Sciatic nerve (tissue), 2 donors: ENCODE results near the gene WASHC4. TPM values are rescaled to one million over a fixed set of nuclear protein-coding genes. Genes with fewer than 3 reads are reported as not detected.

Experiments used
- ATAC-seq: fragments of 200-7000 bp; cut with Tn5 transposase; one replicate; pipeline ENCODE4 v1.9.1; 2020; ENCODE audit warnings: mild to moderate bottlenecking, moderate library complexity
- DNase-seq: peaks from one replicate; pipeline ENCODE4 v3.0.0-alpha.2; 2020; ENCODE audit warnings: low spot score
- intact Hi-C: fragments of 100-400 bp; cut with DNase I; formaldehyde crosslinking; loops from one replicate; pipeline ENCODE4 v1.14.2; 2022
- total RNA-seq: library from RNA; stranded (reverse); fragmentation: NEBNext Ultra II Directional; extraction: Animal tissue kit (Norgen Biotek cat#: 25700); gene quantifications from one replicate; pipeline ENCODE4 v1.2.1, GENCODE V29; 2021
- donor health status: DM: no; HTN: no; CAD: no.
- donor health status: DM: no; HTN: no; CAD: no.

Gene WASHC4
- total RNA-seq, 1 donor from 2014 or later, result 78.4 TPM

DNA sequence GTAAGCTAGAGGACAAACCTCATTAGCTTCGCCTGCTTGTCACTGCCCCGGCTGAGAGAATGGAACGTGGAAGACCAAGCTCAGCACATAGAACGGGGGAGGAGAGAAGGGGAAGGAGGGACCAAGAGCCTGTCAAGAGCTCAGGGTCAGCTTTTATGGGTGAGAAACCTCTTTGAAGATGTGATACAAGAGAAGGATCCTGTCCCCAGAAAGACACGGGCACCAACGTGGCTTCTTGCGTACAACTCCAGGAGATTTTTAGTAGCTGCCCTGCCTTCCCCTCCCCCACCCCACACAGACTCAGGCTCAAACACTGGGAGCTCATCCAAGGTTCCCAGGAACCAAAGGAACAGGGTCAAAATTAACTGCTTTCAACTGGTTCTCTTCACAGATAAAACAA lies 93.8 kb downstream of the WASHC4 start:
- no peak for ATAC-seq
- intact Hi-C loops, result no loop called here
- DNase-seq, result no peak

DNA sequence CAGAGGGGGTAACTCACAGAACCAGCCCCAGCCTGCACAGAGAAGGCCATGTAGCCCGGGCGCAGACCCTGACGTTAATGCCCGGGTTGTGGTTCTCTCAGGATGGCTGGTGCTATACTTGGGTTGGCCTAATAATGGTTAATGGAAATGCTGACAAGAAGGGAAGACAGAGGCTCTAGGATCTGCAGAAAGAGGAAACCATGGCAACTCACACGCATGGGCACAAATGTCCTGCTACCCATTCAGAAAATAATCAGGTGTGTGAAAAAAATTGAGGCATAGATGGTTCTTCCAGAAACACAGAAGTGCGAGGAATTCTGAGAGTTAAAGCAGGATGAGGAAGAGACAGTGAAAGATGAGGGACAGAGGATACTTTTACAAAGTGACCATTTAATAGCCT lies 94.7 kb downstream of the WASHC4 start:
- ATAC-seq (no peak), DNase-seq (no peak)
- intact Hi-C loops, result no loop called here

DNA sequence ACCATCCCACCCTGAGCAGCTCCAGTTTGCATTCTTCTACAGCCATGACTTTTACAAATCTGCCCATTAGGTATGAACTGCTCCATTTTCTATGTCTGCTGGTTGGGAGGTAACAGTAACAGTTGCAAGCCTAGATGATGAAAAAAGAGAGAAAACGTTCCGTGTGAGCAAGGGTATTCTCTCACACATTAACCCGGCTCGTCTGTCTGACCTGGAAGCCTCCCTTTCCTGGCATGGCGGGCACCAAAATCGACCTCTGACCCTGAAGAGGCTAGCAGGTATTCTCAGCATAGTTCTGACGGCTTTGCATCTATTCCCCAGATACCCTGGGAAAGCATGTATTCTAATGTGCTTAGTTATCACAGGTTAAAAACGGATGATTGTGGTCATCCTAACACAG lies 96.6 kb downstream of the WASHC4 start:
- DNase-seq (no peak), ATAC-seq (no peak)
- intact Hi-C loops, result no loop called here

DNA sequence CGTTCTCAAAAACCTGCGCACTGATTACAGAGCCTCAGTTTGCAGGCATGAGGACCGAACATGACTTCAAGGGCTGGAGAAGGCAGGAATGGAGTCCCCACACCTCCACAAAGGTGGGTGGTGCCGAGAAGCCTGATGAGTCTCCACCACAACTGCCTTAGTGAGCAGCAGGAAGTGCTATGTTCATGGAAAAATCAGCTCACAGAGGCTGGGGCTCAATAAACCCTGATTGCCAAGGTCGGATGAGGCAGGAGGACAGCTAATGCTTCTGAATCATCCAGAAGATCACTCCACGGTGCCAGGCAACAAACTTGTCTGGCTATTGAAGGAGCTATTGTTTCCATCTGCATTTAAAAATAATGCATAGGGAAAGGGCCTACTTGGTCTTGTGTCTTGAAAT lies 97.4 kb downstream of the WASHC4 start:
- DNase-seq (no peak), ATAC-seq (no peak)
- intact Hi-C loops, result no loop called here

DNA sequence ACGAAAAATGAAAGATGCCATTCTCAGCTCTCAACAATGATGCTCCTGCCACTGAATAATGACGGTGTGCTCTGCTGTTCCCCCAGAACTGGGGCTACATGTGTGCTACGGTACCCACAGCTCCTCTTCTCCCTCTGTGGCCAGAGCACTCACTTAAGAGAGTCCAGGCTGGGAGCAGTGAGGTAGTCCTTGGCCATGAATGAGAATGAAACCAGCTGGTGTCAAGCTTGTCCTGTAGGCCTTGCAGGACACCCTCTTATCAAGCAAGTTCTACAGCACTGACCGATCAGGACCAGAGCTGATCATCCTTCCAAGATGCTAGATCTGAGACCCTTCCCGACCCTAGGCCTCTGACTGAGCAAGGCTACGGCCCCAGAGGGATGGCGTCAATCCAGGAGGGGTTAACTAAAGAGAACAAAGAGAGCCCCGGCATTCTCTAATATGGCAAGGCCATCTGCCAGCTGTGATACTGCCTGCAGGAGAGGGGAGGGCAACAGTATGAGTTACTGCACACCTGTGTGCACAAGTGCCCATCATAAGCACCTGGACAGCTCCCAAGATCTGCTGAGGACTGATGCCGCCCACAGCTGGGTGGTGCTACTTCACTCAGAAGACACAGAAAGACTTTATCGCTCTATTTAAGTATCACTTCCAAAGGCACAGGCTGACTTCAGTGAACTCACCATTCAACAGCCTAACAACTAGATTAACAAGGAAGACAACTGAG lies 98.0 kb downstream of the WASHC4 start:
- ATAC-seq, result no peak
- no peak for DNase-seq
- intact Hi-C loops, result no loop called here

DNA sequence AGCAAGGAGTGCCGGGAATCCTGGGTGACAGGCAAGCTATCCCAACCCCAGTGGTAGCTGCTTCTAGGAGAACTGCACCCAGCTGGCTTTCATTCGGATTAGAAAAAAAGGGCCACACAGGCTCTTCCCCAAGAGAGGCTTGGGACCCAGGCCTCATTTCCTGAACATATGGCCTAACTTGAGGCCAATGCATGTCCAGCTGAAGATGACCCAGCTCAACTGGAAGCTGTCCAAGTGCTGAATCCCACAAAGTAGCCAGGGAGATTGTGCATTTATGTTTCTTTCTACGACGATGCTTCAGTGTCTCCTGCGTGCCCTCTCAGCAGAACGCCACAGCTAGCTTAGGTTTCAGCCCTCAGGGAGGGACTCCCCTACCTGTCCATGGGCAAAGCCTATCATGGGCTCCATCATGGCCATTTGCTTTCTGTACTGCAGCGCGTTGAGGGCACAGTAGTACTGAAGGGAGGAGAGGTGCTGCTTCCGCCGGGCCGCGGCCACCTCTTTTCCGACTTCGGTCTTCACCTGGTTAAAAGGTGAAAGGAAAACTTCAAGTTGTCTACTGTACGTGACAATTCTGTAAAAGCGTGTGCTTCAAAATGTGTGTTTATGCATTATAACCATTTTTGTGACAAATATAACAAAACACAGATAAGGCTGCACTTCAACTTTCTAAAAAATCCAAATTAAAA lies 99.3 kb downstream of the WASHC4 start:
- DNase-seq, result no peak
- intact Hi-C loops, result no loop called here

DNA sequence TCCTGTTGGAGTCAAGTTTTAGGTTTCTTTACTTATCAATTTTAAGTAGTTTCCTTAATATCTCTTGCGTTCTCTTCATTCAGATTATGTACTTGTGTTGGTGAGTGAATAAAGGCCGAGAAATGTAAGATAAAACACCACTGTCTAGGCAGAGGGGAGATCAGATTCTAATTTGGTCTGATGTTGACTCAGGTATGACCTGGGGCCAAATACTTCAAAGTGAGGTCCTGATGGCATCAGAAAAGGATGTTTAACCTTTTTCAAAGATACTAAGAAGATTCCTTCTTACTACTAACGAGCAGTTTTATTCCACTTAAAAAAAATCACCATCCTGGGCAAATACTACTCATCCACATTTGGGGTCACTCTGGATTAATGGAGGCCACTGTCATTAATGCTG lies 101.6 kb downstream of the WASHC4 start:
- ATAC-seq, result no peak
- intact Hi-C loops, result no loop called here

More for the DNA sequence above, 99.3 kb downstream of the WASHC4 start:
- no peak for ATAC-seq

DNA sequence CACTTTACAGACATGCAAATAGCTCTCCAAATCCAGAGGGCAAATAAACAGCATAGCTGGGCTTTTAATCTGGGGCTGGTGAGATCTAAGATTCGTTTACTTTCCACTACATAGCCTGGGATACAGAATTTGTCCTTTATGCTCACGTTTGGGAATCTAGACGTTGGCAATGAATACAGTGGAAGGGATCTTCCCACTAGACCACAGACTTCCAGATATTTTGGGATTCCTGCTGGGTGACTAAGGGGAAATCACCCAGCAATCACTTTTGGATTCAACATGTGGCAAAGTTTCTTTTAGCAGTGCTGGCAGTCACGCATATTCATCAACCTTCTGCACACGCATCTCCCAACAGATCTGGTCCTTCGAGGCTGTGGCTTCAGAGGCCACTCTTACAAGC lies 104.9 kb downstream of the WASHC4 start:
- DNase-seq (no peak), ATAC-seq (no peak)
- intact Hi-C loops, result no loop called here

More for the DNA sequence above, 101.6 kb downstream of the WASHC4 start:
- DNase-seq, result no peak

DNA sequence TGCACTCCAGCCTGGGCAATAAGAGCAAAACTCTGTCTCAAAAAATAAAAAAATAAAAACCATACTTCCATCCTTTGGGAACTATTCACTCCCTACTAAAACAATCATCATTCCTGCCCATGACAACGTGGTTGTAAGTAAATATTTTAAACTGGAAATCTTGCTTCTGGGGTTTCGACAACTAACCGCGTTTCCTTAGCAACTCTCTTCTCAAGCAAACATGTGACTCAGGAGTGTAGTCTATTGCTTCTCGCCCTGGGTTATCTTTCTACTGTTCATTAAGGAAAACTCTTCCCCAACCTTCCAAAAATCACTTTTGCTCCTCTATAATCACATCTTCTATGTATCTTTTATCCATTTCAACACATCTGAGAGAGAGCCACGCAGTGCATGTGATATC lies 106.6 kb downstream of the WASHC4 start:
- intact Hi-C loops, result no loop called here
- ATAC-seq (peak; percentile 23), DNase-seq (no peak)

DNA sequence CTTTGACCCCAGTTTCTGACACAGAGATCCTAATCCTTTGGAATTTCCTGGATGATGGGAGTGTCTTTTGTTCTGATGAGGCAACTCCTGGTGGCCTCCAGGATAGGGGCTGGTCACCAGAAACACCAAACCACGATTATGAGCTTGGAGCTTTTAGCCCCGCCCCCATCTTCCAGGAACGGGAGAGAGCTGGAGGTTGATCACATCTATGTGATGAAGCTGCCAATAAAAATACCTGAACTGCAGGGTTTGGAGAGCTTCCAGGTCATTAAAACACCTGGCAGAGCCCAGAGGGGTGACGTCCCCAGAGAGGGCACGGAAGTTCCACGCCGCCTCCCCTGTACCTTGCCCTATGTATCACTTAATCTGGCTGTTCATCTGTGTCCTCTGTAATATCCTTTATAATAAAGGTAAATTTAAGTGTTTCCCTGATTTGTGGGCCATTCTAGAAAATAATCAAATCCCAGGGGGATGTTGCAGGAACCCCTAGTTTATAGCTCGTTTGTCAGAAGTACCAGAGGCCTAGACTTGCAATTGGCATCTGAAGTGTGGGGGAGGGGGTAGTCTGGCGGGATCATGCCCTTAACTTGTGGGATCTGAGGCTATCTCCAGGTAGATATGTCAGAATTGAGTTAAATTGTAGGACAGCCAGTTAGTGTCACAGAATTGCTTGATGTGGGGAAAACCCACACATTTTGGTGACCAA lies 107.3 kb downstream of the WASHC4 start:
- ATAC-seq (peak; percentile 27), DNase-seq (no peak)
- intact Hi-C loops, result no loop called here

DNA sequence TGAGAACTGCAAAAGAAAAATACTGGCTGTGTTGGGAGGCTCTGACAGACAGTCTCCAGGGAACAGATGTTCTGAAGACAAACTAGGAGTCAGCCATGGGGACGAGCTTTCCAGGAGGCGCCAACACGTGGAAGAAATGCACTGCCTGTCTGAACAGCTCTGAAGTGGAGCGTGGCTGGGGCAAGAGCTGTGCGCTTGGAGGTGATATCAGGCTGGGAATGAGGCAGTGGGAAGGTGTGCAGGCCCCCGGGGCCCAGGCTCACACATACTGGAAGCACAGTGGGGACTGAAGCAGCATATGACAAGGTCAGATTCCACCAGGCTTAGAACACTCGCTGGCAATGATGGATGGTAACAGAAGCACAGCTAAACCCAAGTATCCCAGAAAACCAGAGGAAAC lies 110.9 kb downstream of the WASHC4 start:
- intact Hi-C loops, result no loop called here
- ATAC-seq (no peak), DNase-seq (no peak)

Other genes with a start within 250 kb of the WASHC4 start
- gene SLC41A2, start 149.4 kb upstream of the WASHC4 start, total RNA-seq, result 19.3 TPM
- gene NOPCHAP1, start 121.4 kb upstream of the WASHC4 start, total RNA-seq, result 10.6 TPM
- gene ALDH1L2, start 23.3 kb upstream of the WASHC4 start, total RNA-seq, result 11.3 TPM
- gene APPL2, start 128.4 kb downstream of the WASHC4 start, total RNA-seq, result 53.4 TPM
- 35.7 TPM for gene C12orf75, start 223.0 kb downstream of the WASHC4 start, total RNA-seq